ENCODE measurements around the gene KDM6A. TPM values are rescaled to one million over a fixed set of nuclear protein-coding genes. Genes with fewer than 3 reads are reported as not detected.

Gene KDM6A
- polyA plus RNA-seq, 1 donor (not counting 4 experiments of a cell fraction or from before 2014, with no cell fraction given): 64.2 TPM

GRCh38 chrX:44871114-44871645 is 1.8 kb upstream of the KDM6A start:
- peak overlapping the region; percentile 40 for H2AFZ ChIP-seq (ENCODE audit: control insufficient read depth, low read length)
- H3K9me3 ChIP-seq (ENCODE audit: control insufficient read depth, low read depth, low read length): no peaks in the 10 kb centered on the region
- H3K36me3 ChIP-seq (ENCODE audit: control insufficient read depth in 2 of 2, extremely low read depth in 1 of 2, insufficient read depth in 2 of 2, low read length in 2 of 2): no peaks in the 10 kb centered on the region
- peak overlapping the region; percentile 87 for H3K9ac ChIP-seq (ENCODE audit: control insufficient read depth, extremely low read depth, insufficient read depth, low read length)
- H3K9me1 ChIP-seq (ENCODE audit: control insufficient read depth, extremely low read depth, insufficient read depth, low read length): no peaks in the 10 kb centered on the region
- peak overlapping the region; percentile 89 for H3K27ac ChIP-seq (ENCODE audit: control insufficient read depth, insufficient read depth, low read length)
- H3K4me3 ChIP-seq (ENCODE audit: control insufficient read depth in 2 of 3, extremely low read depth in 1 of 3, insufficient read depth in 2 of 3, low read depth in 1 of 3, low read length in 3 of 3): peak overlapping the region; percentile 81 to 98 (median 89)
- DNase-seq (ENCODE audit: low read depth, low spot score) (no peak), FAIRE-seq (no peak)
- dilution Hi-C loops (cut with MboI; ENCODE audit: extremely low pct_ligation_motif_present, low sequenced_read_pairs): no loop called here
- H3K27me3 ChIP-seq (ENCODE audit: control insufficient read depth, extremely low read depth, insufficient read depth, low read length): no peaks in the 10 kb centered on the region
- H3K79me2 ChIP-seq (ENCODE audit: control insufficient read depth, insufficient read depth, low read length): peaks cover 38% of the 10 kb centered on the region
- peaks cover under 1% of the 10 kb centered on the region for H4K20me1 ChIP-seq (ENCODE audit: control insufficient read depth, extremely low read depth, insufficient read depth, low read length)
- TF ChIP-seq EZH2 (IDR thresholded peaks at IDR 0.05; ENCODE audit: low read length): no peak
- no peak for TF ChIP-seq CTCF (optimal IDR thresholded peaks at IDR 0.05 in 1 of 3, IDR thresholded peaks at IDR 0.05 in 1 of 3, conservative IDR thresholded peaks at IDR 0.05 in 1 of 3; ENCODE audit: extremely low read depth in 1 of 3, insufficient read depth in 2 of 3, low read length in 3 of 3)
- peaks cover 15% of the 10 kb centered on the region for H3K4me1 ChIP-seq (ENCODE audit: control insufficient read depth, extremely low read depth, insufficient read depth, low read length)
- H3K4me2 ChIP-seq (ENCODE audit: control insufficient read depth, extremely low read depth, insufficient read depth, low read depth, low read length): peak overlapping the region; percentile 94

DNA sequence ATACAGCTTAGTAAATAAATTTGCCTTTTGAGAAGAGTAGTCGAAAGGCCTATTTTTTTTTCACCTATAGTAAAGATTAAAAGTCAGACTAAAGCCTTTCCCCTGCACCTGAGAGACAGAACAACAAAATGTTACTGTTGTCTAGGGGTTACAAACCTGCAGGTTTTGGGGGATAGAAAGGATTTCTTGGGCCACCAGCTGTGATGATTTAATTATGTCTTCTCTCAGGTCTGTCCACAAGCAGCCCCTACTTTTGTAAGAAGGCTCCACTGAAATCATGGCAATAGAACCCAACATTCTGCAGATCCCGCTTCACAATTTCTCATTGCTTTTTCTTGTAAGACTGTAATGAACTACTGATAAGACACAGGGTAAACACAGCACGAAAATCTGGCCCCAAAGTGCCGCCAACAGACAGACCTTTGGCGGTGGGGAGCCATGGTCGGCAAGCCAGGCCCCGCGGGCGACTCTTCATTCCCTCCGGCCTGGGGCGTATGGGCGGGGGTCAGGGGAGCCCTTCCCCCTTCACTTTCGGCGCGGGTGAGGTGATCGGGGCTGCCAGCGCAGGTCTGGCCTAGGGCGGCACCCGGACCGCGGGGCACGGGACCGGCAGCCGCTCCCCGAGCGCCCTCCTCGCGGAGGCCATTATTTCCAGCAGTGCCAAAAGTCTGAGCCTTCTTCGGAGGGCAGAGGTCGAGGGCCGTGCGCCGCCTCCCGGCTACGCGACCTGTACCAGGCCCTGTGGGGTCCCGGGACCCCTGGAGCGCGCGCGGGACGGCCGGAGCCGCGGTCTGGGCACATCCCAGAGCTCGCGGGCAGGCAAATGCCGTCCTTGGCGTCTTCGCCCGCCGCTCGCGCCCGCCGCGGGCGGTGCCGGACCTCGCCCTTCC is 812 bp upstream of the KDM6A start:
- FAIRE-seq (no peak), DNase-seq (ENCODE audit: low read depth, low spot score) (no peak)
- Histone ChIP-seq H3K9me3 (ENCODE audit: control insufficient read depth, low read depth, low read length) (no peaks in the 10 kb centered on the region), H4K20me1 (ENCODE audit: control insufficient read depth, extremely low read depth, insufficient read depth, low read length) (peaks cover 2% of the 10 kb centered on the region), H3K9me1 (ENCODE audit: control insufficient read depth, extremely low read depth, insufficient read depth, low read length) (no peaks in the 10 kb centered on the region), H3K27ac (ENCODE audit: control insufficient read depth, insufficient read depth, low read length) (peak overlapping the region; percentile 89), H3K36me3 (ENCODE audit: control insufficient read depth in 2 of 2, extremely low read depth in 1 of 2, insufficient read depth in 2 of 2, low read length in 2 of 2) (no peaks in the 10 kb centered on the region), H2AFZ (ENCODE audit: control insufficient read depth, low read length) (peak overlapping the region; percentile 81), H3K4me1 (ENCODE audit: control insufficient read depth, extremely low read depth, insufficient read depth, low read length) (peaks cover 16% of the 10 kb centered on the region), H3K4me2 (ENCODE audit: control insufficient read depth, extremely low read depth, insufficient read depth, low read depth, low read length) (peak overlapping the region; percentile 94), H3K9ac (ENCODE audit: control insufficient read depth, extremely low read depth, insufficient read depth, low read length) (peak overlapping the region; percentile 87), H3K4me3 (ENCODE audit: control insufficient read depth in 2 of 3, extremely low read depth in 1 of 3, insufficient read depth in 2 of 3, low read depth in 1 of 3, low read length in 3 of 3) (peak overlapping the region; percentile 81 to 98 (median 89)), H3K79me2 (ENCODE audit: control insufficient read depth, insufficient read depth, low read length) (peaks cover 47% of the 10 kb centered on the region), H3K27me3 (ENCODE audit: control insufficient read depth, extremely low read depth, insufficient read depth, low read length) (no peaks in the 10 kb centered on the region)
- no peak for TF ChIP-seq CTCF (optimal IDR thresholded peaks at IDR 0.05 in 1 of 3, IDR thresholded peaks at IDR 0.05 in 1 of 3, conservative IDR thresholded peaks at IDR 0.05 in 1 of 3; ENCODE audit: extremely low read depth in 1 of 3, insufficient read depth in 2 of 3, low read length in 3 of 3)
- no peak for TF ChIP-seq EZH2 (IDR thresholded peaks at IDR 0.05; ENCODE audit: low read length)
- dilution Hi-C loops (cut with MboI; ENCODE audit: extremely low pct_ligation_motif_present, low sequenced_read_pairs): no loop called here
